HS-5 (cell line): ENCODE results near the gene CYP2D6.

Source experiments
- DNase-seq: peaks from one replicate; pipeline ENCODE4 v3.0.0-alpha.2; 2012; ENCODE audit warnings: low read depth

Gene CYP2D6

DNA sequence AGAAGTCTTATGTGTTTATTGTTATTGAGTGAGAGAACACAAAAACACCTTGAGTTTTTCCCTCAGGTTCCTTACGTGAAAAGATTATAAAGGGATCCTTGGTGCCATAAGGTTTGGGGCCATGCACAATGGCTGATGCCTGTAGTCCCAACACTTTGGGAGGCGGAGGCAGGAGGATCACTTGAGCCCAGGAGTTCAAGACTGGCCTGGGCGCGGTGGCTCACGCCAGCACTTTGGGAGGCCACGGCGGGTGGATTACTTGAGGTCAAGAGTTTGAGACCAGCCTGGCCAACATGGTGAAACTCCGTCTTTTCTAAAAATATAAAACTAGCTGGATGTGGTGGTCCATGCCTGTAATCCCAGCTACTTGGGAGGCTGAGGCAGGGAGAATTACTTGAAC lies 45.7 kb downstream of the CYP2D6 start:
- no peak for DNase-seq

DNA sequence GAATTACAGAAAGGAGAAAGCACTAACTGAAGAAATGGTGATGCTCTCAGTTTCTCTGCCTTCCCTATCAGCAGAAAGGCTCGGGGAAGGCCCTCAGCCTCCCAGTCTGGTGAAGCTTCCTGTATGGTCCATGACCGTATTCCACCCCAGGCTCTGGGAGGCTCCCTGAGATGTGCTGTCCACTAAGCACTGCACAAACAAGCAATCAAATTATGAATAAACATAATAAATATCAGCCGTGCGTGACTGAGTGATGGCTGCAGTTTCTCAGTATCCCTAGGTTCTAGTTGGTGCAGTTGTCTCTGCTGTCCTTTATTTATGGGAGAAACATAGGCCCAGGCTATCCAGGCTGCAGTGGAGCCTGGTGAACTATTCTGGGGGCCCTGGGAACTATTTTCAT lies 47.5 kb downstream of the CYP2D6 start:
- no peak for DNase-seq

DNA sequence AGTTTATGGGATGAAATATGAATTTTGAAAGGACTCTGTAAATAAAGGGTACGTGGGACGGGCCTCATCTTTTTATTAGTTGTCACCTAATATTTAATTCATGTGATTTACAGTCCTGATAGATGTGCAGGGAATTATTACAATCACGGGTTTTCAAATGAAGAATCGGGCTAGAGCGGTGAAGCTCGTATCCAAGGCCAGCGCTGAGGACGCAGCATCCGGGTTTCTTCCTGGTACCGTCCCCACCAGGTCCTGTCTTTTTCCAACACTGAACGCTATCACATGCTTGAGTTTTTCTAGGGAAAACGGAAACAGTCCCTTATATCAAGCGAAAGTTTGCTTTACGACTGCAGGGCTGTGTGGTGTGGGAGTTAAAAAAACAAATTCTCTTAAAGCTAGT lies 50.3 kb downstream of the CYP2D6 start:
- DNase-seq = no peak

- DNase-seq = peak; percentile 89
Observed at GRCh38 chr22:42079319-42080251, 51.0 kb downstream of the CYP2D6 start, which contains the start of gene SMDT1. Gene SMDT1 (plus strand): TSS chr22:42079700. CDS start chr22:42079769, 69 bp downstream.

- DNase-seq = no peak
Observed at GRCh38 chr22:42078469-42079318, 51.9 kb downstream of the CYP2D6 start.

DNA sequence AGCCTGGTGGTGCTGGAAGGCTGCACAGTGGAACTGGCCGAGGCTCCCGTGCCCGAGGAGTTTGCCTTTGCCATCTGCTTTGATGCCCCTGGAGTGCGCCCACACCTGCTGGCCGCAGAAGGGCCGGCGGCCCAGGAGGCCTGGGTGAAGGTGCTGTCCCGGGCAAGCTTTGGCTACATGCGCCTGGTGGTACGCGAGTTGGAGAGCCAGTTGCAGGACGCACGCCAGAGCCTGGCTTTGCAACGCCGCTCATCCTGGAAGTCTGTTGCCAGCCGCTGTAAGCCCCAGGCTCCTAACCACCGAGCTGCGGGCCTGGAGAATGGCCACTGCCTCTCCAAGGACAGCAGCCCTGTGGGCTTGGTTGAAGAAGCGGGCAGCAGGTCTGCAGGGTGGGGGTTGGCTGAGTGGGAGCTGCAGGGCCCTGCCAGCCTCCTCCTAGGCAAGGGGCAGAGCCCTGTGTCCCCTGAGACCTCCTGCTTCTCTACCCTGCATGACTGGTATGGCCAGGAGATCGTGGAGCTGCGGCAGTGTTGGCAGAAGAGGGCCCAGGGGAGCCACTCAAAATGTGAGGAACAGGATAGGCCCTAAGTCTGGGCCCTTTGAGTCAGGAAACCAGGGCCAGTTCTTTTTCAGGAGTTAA lies 53.0 kb downstream of the CYP2D6 start:
- no peak for DNase-seq

DNA sequence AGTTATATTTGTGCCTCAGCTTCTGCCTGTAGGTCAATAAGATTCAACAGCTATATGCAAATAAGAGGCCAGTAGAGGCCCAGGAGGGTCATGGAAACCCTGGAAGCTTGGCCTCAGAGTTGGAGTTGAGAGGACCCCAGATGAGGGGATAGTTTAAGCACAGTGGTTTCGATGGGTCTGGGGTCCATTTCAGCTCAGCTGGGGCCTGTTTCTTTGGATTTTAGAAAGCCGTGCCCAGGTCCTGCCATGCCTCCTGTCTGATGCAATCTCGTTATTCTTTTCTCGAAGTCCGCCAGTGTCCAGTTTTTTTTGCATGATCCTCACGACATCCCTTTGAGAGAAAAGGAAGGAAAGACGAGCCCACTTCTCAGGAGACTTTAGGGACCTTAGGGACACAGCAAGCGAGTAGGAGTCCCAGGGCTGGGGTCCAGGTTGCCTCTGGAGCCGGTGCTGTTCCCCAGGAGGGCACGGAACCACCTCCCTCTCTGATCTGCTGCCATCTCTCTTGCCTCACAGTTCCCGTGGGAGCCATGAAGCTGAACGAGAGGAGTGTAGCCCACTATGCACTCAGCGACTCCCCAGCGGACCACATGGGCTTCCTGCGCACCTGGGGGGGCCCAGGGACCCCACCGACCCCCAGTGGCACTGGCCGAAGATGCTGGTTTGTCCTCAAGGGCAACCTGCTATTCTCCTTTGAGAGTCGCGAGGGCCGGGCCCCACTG lies 53.7 kb downstream of the CYP2D6 start:
- DNase-seq = no peak
